Testis (tissue), 3 donors: ENCODE results near the gene RIPOR1. TPM values are rescaled to one million over a fixed set of nuclear protein-coding genes. Genes with fewer than 3 reads are reported as not detected.

Experiments used
- DNase-seq: peaks from one replicate; pipeline ENCODE4 v3.0.0-alpha.2; 2019
- H3K27ac ChIP-seq, 2 donors: fragments of 200-600 bp; sonication (generic); one replicate each; pipeline ENCODE4 v1.5.1; 2019
- H3K27me3 ChIP-seq: fragments of 200-600 bp; sonication (generic); one replicate; pipeline ENCODE4 v1.5.1; 2019
- H3K36me3 ChIP-seq: fragments of 200-600 bp; sonication (generic); one replicate; pipeline ENCODE4 v1.5.1; 2017; ENCODE audit warnings: low read depth; ENCODE audit errors: missing control alignments
- H3K4me1 ChIP-seq: fragments of 200-600 bp; sonication (generic); one replicate; pipeline ENCODE4 v1.5.1; 2019
- H3K4me3 ChIP-seq, 2 donors: fragments of 200-600 bp; sonication (generic); one replicate each; pipeline ENCODE4 v1.5.1; 2017 to 2019
- H3K9me3 ChIP-seq: fragments of 200-600 bp; sonication (generic); one replicate; pipeline ENCODE4 v1.5.1; 2017
- CTCF ChIP-seq, 3 experiments: fragments of 450-650 bp in 2 of 3; fragments of 200-600 bp in 1 of 3; sonication (generic) in 1 of 3; IDR thresholded peaks; one replicate each; pipeline ENCODE4 v1.5.1; 2016 to 2019; ENCODE audit warnings: antibody characterized with exemption in 3 of 3, mild to moderate bottlenecking in 2 of 3, moderate library complexity in 1 of 3
- POLR2A ChIP-seq: fragments of 450-650 bp; IDR thresholded peaks from one replicate; pipeline ENCODE4 v1.6.1; 2017; ENCODE audit warnings: antibody characterized with exemption, mild to moderate bottlenecking, moderate library complexity
- WGBS, 2 donors: methylation state at CpG; one replicate each; pipeline ENCODE4 v1.1.5; 2018; 5-methylcytosine and 5-hydroxymethylcytosine counted together
- intact Hi-C: fragments of 100-400 bp; cut with DNase I; formaldehyde crosslinking; loops from one replicate; pipeline ENCODE4 v1.15.1; 2023; ENCODE audit warnings: low total_unique reads
- polyA plus RNA-seq: library from polyadenylated mRNA; stranded (reverse); fragments of 350-450 nt; fragmentation: Illumina TruSeq; extraction: RNeasy Lipid Tissue Mini Kit (QIAGEN cat#74804); gene quantifications from one replicate; pipeline ENCODE4 v1.2.3, GENCODE V29; 2014; ENCODE audit warnings: low read depth, low replicate concordance; ENCODE audit not compliant: insufficient read depth
- total RNA-seq, 2 donors: library from RNA; depleted of rRNA; stranded (reverse); fragments of >200 nt; gene quantifications; one replicate each; pipeline ENCODE4 v1.2.3, GENCODE V29; 2016

The RIPOR1 gene
- total and polyA plus RNA-seq, 3 donors from 2014 or later: 36.1 to 109 (median 79.4) TPM

- intact Hi-C loops: no loop called here
Observed at GRCh38 chr16:67560827-67561342, 32.3 kb downstream of the RIPOR1 start.

GRCh38 chr16:67561501-67561823 is 32.8 kb downstream of the RIPOR1 start:
- intact Hi-C loops: no loop called here
- TF ChIP-seq POLR2A (no peak), CTCF (IDR thresholded peaks at IDR 0.05) (no peak)

More at GRCh38 chr16:67560827-67561342, 32.3 kb downstream of the RIPOR1 start:
- 60 to 68% methylated on average over 8 of the region's 8 CpGs for WGBS, 2 donors
- no peak for DNase-seq
- Histone ChIP-seq H3K4me1 (peaks cover 15% of the 10 kb centered on the region), H3K4me3 (no peak overlapping the region), H3K9me3 (no peaks in the 10 kb centered on the region), H3K27ac (peak overlapping the region in 1 of 2 donors; percentile 99), H3K27me3 (no peaks in the 10 kb centered on the region), H3K36me3 (no peaks in the 10 kb centered on the region)
- TF ChIP-seq POLR2A (no peak), CTCF (IDR thresholded peaks at IDR 0.05) (no peak)

GRCh38 chr16:67561824-67562525 is 33.3 kb downstream of the RIPOR1 start:
- 0% methylated on average over 74 of the region's 76 CpGs; no CpG with 5 or more reads in 1 of the 2 donors for whole genome bisulfite sequencing, 2 donors
- Histone ChIP-seq H3K4me3 (peak overlapping the region; percentile 91 to 99), H3K27me3 (no peaks in the 10 kb centered on the region), H3K27ac (peak overlapping the region; percentile 66 to 99), H3K36me3 (no peaks in the 10 kb centered on the region), H3K9me3 (no peaks in the 10 kb centered on the region), H3K4me1 (peaks cover 15% of the 10 kb centered on the region)
- TF ChIP-seq POLR2A (peak; percentile 18), CTCF (IDR thresholded peaks at IDR 0.05) (no peak)
- DNase-seq: peak; percentile 96
- intact Hi-C loops: no loop called here

More at GRCh38 chr16:67561501-67561823, 32.8 kb downstream of the RIPOR1 start:
- Histone ChIP-seq H3K4me3 (peak overlapping the region; percentile 91 to 99), H3K27me3 (no peaks in the 10 kb centered on the region), H3K36me3 (no peaks in the 10 kb centered on the region), H3K27ac (peak overlapping the region; percentile 66 to 99), H3K4me1 (peaks cover 15% of the 10 kb centered on the region), H3K9me3 (no peaks in the 10 kb centered on the region)
- DNase-seq: no peak
- 4 to 6% methylated on average over 5 to 8 of the region's 8 CpGs for WGBS, 2 donors

- peak within 1 kb of the TSS; percentile 98 to 99 for H3K27ac ChIP-seq
- whole genome bisulfite sequencing, 2 donors: 0 to 1% methylated on average over 16 to 41 of the region's 62 CpGs
- H3K27me3 ChIP-seq: no peaks in the 10 kb centered on the region
- H3K36me3 ChIP-seq: no peaks in the 10 kb centered on the region
- H3K9me3 ChIP-seq: no peaks in the 10 kb centered on the region
- no peak for TF ChIP-seq POLR2A
- peak; percentile 57 to 96 (median 86) for TF ChIP-seq CTCF (IDR thresholded peaks at IDR 0.05)
- peaks cover 15% of the 10 kb centered on the region for H3K4me1 ChIP-seq
- intact Hi-C loops: no loop called here
- H3K4me3 ChIP-seq: peak within 1 kb of the TSS; percentile 91 to 99
- DNase-seq: peak; percentile 86
Observed at GRCh38 chr16:67562526-67562917, 33.9 kb downstream of the RIPOR1 start, which contains the start of gene CTCF. TSS of gene CTCF (plus strand) at chr16:67562526. CDS start at chr16:67610833, 48,307 bp downstream.
